ENCODE results near the gene SPATA7.

DNA sequence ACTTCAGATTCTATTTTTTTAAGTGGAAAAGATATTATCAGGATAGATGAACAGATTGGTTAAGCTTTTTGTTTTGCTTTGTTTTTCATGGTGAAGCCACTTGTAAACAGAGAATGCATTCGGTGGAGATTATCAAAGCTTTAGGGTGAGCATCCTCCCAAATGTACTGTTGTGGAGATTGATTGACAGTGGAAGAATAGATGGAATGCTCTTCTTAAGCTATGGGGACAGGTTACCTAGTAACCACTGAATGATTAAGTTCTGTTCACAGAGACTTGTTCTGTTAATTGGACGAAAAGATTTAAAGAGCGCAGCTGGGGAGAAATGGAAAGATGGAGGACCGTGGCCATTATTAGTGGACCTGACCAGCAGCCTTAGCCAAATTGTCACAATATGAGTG, 21.8 kb upstream of the SPATA7 start:
- TF ChIP-seq, protein P1, sequence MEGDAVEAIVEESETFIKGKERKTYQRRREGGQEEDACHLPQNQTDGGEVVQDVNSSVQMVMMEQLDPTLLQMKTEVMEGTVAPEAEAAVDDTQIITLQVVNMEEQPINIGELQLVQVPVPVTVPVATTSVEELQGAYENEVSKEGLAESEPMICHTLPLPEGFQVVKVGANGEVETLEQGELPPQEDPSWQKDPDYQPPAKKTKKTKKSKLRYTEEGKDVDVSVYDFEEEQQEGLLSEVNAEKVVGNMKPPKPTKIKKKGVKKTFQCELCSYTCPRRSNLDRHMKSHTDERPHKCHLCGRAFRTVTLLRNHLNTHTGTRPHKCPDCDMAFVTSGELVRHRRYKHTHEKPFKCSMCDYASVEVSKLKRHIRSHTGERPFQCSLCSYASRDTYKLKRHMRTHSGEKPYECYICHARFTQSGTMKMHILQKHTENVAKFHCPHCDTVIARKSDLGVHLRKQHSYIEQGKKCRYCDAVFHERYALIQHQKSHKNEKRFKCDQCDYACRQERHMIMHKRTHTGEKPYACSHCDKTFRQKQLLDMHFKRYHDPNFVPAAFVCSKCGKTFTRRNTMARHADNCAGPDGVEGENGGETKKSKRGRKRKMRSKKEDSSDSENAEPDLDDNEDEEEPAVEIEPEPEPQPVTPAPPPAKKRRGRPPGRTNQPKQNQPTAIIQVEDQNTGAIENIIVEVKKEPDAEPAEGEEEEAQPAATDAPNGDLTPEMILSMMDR (IDR thresholded peaks at IDR 0.05; ENCODE audit: low read depth, low read length) = no peak
- TF ChIP-seq EZH2phosphoT487 (IDR thresholded peaks at IDR 0.05; ENCODE audit: low read depth) = no peak
